ENCODE results near the gene C6orf141.

The C6orf141 gene

DNA sequence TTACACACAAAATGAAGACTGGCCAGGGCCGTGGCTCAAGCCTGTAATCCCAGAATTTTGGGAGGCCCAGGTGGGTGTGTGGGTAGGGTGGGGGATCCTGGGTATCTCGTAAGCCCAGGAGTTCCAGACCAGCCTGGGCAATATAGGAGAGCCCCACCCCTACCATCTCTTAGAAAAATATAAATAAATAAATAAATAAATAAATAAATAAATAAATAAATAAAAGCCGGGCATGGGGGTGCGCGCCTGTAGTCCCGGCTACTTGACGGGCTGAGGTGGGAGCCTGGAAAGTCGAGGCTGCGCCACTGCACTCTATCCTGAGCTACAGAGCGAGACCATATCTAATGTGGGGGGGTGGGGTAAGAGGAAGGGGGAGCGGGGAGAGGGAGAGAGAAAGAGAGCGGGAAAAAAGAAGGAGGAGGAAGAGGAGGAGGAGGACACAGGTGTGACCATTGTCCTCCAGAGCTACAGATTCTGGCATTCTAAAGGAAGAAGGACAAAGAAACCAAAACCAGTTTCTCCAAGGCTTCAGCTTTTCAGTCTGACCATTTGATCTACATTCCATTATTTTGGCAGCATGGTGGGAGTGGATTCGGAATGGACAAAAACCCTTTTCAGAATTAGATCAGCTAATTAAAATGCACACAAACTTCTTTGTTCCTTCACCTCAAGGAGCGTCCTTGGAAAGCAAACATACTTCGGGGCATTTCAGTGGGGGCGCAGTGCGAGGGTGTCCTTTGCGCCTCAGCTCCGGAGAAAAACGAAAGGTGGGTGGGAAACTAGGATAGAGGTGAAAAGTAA, 577 bp upstream of the C6orf141 start:
- no peak for DNase-seq (ENCODE audit: low spot score)
- H3K4me1 Mint-ChIP-seq (ENCODE audit: low read depth): peaks cover 17% of the 10 kb centered on the region
- H3K27ac Mint-ChIP-seq: no peak overlapping the region
- no peaks in the 10 kb centered on the region for H3K36me3 Mint-ChIP-seq (ENCODE audit: low read depth)
- H3K9me3 Mint-ChIP-seq: no peaks in the 10 kb centered on the region
- H3K27me3 Mint-ChIP-seq (ENCODE audit: low read depth): peaks cover 41% of the 10 kb centered on the region
- peak overlapping the region; percentile 88 for H3K4me3 Mint-ChIP-seq

DNA sequence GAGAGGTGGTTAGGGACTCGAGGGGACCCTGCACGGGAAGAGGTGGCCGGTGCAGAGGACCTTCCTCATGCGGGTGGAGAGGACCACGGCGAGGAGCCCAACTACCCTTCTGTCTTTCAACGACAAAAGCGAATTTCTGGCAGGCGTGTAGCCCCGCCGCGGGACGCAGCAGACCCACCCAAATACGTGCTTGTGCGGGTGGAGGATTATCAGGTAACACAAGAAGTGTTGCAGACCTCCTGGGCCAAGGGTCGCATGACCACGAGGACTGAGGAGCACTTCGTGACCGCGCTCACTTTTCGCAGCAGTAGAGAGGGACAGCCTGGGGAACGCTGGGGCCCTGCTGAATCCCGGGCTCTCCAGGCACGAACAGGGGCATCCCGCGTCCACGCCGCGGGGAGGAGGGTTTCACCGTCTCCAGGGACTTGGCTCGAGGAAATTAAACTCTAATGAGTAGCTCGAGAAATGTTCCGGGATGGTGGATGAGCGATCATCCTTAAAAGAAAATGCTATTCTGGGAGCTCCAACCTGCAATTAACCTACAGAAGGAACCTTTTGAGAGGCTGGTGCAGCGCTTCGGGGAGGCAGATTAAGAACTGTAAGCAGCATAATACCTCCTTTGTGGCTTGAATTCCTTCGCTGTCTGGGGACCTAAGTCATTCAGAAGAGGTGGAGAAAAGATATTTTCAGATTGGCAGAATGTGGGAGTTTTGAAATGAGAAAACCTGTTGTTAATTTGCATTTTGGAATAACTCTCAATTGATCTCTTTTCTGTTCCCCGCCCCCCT, 804 bp downstream of the C6orf141 start:
- DNase-seq (ENCODE audit: low spot score): peak; percentile 4
- Mint-ChIP-seq H3K4me3 (peak overlapping the region; percentile 88), H3K27ac (no peak overlapping the region), H3K9me3 (no peaks in the 10 kb centered on the region), H3K36me3 (ENCODE audit: low read depth) (no peaks in the 10 kb centered on the region), H3K27me3 (ENCODE audit: low read depth) (peaks cover 38% of the 10 kb centered on the region), H3K4me1 (ENCODE audit: low read depth) (peaks cover 18% of the 10 kb centered on the region)

DNA sequence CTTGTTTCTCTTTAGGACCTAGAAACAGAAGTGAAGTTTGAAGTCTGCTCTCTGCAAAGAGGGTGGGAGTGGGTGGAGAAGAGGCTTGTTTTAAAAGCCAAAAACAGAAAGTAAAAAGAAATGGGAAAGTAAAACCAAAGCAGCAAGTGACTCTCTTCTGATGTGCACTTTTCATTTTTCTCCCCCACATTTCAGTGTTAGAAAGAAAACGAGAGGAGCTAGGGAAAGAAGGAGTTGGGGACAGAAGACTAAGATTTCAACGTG, 1.3 kb downstream of the C6orf141 start:
- Mint-ChIP-seq H3K27me3 (ENCODE audit: low read depth) (peaks cover 32% of the 10 kb centered on the region), H3K4me1 (ENCODE audit: low read depth) (peaks cover 19% of the 10 kb centered on the region), H3K9me3 (no peaks in the 10 kb centered on the region), H3K4me3 (peak overlapping the region; percentile 88), H3K27ac (no peak overlapping the region), H3K36me3 (ENCODE audit: low read depth) (no peaks in the 10 kb centered on the region)
- DNase-seq (ENCODE audit: low spot score): peak; percentile 8

DNA sequence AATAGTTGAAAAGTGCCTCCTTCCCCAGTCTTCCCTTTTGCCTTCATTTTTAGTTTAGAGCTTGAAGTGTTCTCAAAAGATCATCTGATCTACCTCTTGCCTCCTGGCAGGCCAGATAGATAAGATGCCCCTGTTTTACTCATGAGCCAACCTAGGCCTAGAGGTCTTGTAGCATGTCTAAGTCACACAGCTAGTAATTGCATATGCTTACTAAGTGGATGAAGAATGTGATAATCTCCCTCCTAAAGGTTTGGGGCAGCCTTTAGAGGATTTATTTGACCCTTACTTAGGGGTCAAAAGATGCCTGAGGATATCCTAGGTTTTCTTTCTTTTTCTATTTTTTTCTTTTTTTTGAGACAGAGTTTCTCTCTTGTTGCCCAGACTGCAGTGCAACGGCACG, 2.1 kb downstream of the C6orf141 start:
- H3K4me1 Mint-ChIP-seq (ENCODE audit: low read depth): peaks cover 19% of the 10 kb centered on the region
- no peak overlapping the region for H3K4me3 Mint-ChIP-seq
- no peaks in the 10 kb centered on the region for H3K9me3 Mint-ChIP-seq
- no peak for DNase-seq (ENCODE audit: low spot score)
- peaks cover 28% of the 10 kb centered on the region for H3K27me3 Mint-ChIP-seq (ENCODE audit: low read depth)
- H3K27ac Mint-ChIP-seq: no peak overlapping the region
- H3K36me3 Mint-ChIP-seq (ENCODE audit: low read depth): no peaks in the 10 kb centered on the region

DNA sequence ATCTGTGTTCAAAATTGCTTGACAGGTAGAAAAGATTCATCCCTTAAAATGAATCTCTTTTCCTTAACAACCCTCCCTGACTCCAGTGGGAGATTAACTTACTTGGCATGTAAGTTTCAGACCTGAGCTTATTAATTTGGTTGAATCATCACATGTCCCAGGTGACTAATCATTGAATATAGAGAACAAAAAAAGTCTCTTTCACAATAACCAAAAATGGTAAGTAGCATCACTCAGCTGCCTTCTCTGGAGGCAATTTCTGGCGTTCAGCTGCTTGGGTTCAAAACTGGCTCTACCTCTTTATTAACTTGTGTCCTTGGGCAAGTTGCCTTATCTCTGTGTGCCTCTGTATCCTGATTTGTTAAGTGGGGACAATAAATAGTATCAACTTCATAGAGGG, 2.9 kb downstream of the C6orf141 start:
- H3K4me1 Mint-ChIP-seq (ENCODE audit: low read depth): peaks cover 19% of the 10 kb centered on the region
- peaks cover 25% of the 10 kb centered on the region for H3K27me3 Mint-ChIP-seq (ENCODE audit: low read depth)
- H3K27ac Mint-ChIP-seq: no peak overlapping the region
- no peak overlapping the region for H3K4me3 Mint-ChIP-seq
- no peak for DNase-seq (ENCODE audit: low spot score)
- no peaks in the 10 kb centered on the region for H3K9me3 Mint-ChIP-seq
- no peaks in the 10 kb centered on the region for H3K36me3 Mint-ChIP-seq (ENCODE audit: low read depth)

DNA sequence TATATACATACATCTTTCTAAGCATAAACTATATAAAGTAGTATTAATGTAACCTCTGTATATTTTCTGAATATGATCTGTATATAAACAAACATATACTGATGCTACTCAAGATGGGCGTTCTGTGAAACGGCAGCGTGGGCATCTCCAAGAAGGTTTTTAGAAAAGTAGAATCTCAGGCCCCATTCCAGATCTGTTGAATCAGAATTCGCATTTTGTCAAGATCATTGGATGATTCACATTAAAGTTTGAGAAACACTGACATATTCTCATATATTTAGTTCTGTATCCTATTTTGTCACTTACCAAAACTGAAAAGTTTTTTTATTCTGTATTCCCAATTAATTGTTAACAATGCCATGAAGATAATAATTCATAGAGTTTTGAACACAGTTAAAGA, 5.5 kb downstream of the C6orf141 start:
- H3K4me1 Mint-ChIP-seq (ENCODE audit: low read depth): peaks cover 12% of the 10 kb centered on the region
- no peaks in the 10 kb centered on the region for H3K9me3 Mint-ChIP-seq
- peaks cover 9% of the 10 kb centered on the region for H3K27me3 Mint-ChIP-seq (ENCODE audit: low read depth)
- DNase-seq (ENCODE audit: low spot score): no peak
- no peak overlapping the region for H3K27ac Mint-ChIP-seq
- H3K36me3 Mint-ChIP-seq (ENCODE audit: low read depth): no peaks in the 10 kb centered on the region
- no peak overlapping the region for H3K4me3 Mint-ChIP-seq

DNA sequence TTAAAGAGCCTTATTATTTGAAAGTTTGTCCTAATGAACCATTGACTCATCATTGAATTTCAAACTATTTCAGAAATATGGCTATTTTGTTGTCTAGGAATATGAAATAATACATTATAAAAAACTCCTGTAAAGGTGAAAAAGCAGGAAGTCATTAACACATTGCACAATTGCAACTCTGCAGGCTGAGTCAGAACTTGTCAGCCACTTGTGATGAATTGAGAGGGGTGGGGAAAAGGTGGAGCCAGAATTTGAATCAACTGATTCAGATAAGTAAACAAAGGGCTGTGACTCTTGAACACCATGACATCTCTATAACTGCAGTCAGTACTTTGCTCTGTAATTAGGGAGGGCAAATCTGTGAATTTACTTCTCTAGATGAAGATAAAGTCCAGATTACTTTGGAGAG, 6.0 kb downstream of the C6orf141 start:
- peak; percentile 11 for DNase-seq (ENCODE audit: low spot score)
- H3K36me3 Mint-ChIP-seq (ENCODE audit: low read depth): no peaks in the 10 kb centered on the region
- H3K4me3 Mint-ChIP-seq: no peak overlapping the region
- H3K4me1 Mint-ChIP-seq (ENCODE audit: low read depth): peaks cover 9% of the 10 kb centered on the region
- H3K27ac Mint-ChIP-seq: no peak overlapping the region
- H3K27me3 Mint-ChIP-seq (ENCODE audit: low read depth): peaks cover 7% of the 10 kb centered on the region
- no peaks in the 10 kb centered on the region for H3K9me3 Mint-ChIP-seq

DNA sequence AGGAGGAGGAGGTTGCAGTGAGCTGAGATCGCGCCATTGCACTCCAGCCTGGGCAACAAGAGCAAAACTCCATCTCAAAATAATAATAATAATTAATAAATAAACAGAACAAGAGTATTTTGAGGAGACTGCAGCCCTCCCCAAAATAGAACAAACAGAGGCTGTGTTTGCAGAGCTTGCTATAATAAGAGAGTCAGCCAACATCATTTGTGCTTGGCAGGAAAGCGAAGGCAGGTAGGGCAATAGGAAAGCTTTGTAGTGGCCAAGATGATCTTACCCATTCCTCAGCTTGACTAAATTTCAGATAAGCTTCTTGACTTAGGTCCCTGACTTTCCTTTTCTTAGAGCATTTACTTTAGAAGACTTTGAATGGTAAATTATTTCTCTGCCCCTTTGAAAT, 6.7 kb downstream of the C6orf141 start:
- Mint-ChIP-seq H3K9me3 (no peaks in the 10 kb centered on the region), H3K36me3 (ENCODE audit: low read depth) (no peaks in the 10 kb centered on the region), H3K27me3 (ENCODE audit: low read depth) (peaks cover 3% of the 10 kb centered on the region), H3K4me3 (no peak overlapping the region), H3K4me1 (ENCODE audit: low read depth) (peaks cover 4% of the 10 kb centered on the region), H3K27ac (no peak overlapping the region)
- no peak for DNase-seq (ENCODE audit: low spot score)

DNA sequence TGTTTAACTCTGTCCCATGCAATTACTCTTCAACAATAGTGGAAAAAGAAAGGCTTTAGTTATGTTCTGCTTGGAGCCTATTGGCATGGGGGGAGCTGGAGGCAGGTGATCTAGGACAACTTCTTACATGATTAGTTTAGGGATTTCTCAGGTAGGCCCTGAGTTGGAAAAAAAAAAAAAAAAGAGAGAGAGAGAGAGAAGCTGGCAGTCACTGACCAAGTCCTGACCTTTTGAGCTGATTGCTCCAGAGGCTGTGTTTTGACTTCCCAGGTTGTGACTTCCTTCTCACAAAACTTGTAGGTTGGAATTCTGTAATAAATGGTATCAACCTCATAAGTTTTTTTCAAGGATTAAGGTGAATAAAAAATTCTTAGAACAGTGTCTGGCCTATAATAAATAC, 7.8 kb downstream of the C6orf141 start:
- Mint-ChIP-seq H3K36me3 (ENCODE audit: low read depth) (no peaks in the 10 kb centered on the region), H3K4me3 (no peak overlapping the region), H3K4me1 (ENCODE audit: low read depth) (peaks cover 4% of the 10 kb centered on the region), H3K27ac (no peak overlapping the region), H3K27me3 (ENCODE audit: low read depth) (no peaks in the 10 kb centered on the region), H3K9me3 (no peaks in the 10 kb centered on the region)
- DNase-seq (ENCODE audit: low spot score): no peak

DNA sequence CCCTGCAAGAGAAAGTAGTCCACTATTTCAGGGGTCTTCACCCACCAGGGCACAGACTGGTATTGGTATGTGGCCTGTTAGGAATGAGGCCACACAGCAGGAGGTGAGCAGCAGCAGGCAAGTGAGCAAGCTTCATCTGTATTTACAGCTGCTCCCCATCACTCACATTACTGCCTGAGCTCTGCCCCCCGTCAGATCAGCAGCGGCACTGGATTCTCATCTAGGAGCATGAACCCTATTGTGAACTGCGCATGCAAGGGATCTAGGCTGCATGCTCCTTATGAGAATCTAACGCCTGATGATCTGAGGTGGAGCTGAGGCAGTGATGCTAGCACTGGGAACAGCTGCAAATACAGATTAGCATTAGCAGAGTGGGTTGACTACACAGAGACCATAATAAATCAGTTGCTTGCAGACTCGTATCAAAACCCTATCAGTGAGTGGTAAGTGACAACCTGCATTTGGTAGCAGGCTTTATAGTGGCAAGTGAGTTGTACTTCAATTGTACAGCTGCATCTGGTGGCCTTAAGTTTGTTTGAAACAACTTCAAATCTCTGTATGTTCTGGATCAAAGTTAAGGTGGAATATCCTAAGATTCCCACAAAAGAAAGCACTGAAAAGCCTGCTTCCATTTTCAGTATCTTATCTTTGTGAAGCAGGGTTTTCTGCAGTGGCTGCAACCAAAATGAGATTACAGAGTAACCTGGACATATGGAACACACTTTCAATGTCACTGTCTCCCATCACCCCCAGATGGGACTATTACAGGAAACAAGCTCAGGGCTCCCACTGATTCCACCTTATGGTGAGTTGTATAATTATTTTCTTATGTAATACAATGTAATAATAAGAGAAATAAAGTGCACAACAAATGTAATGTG, 12.8 kb downstream of the C6orf141 start:
- H3K27me3 Mint-ChIP-seq (ENCODE audit: low read depth): peaks cover 7% of the 10 kb centered on the region
- H3K9me3 Mint-ChIP-seq: no peaks in the 10 kb centered on the region
- no peak for DNase-seq (ENCODE audit: low spot score)

DNA sequence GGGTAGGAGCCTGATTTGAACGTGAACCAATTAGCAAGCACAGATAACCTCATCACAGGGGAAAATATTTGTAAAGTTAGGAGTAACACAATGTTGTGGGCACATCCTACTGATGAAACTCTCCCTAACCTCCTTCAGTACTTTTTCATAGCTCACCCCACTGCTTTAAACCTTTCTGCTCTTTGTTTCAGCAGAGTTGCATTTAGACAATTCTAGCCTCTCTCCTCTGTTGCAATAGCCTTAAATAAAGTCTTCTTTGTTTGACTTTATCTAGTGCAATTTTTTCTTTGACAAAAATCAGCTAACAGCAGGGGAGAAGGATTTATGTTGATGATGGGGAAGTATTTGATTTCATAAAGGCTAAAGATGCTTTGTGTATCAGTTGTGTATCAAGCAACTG, 14.1 kb downstream of the C6orf141 start:
- no peak overlapping the region for H3K27ac Mint-ChIP-seq
- H3K9me3 Mint-ChIP-seq: no peaks in the 10 kb centered on the region
- no peak overlapping the region for H3K4me3 Mint-ChIP-seq
- DNase-seq (ENCODE audit: low spot score): no peak
- peaks cover 7% of the 10 kb centered on the region for H3K27me3 Mint-ChIP-seq (ENCODE audit: low read depth)
- H3K4me1 Mint-ChIP-seq (ENCODE audit: low read depth): no peaks in the 10 kb centered on the region
- H3K36me3 Mint-ChIP-seq (ENCODE audit: low read depth): no peaks in the 10 kb centered on the region

More for the DNA sequence above, 12.8 kb downstream of the C6orf141 start:
- Mint-ChIP-seq H3K4me1 (ENCODE audit: low read depth) (no peaks in the 10 kb centered on the region), H3K4me3 (no peak overlapping the region), H3K36me3 (ENCODE audit: low read depth) (no peaks in the 10 kb centered on the region), H3K27ac (no peak overlapping the region)

DNA sequence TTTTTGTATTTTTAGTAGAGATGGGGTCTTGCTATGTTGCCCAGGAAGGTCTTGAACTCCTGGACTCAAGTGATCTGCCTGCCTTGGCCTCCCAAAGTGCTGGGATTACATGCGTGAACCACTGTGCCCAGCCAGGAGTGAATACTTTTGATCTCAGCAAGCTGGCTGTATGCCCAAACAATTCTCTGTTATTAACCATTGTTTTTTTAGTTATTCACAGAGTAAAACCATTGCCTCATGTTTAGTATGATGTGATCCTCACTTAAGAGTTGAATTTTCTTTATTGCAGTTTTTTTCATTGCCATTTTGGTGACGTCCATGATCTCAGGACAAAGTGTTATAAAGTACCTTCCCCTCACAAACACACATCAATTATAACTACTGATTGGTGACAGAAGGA, 14.8 kb downstream of the C6orf141 start:
- DNase-seq (ENCODE audit: low spot score): no peak
- H3K9me3 Mint-ChIP-seq: no peaks in the 10 kb centered on the region
- H3K27ac Mint-ChIP-seq: no peak overlapping the region
- H3K27me3 Mint-ChIP-seq (ENCODE audit: low read depth): peaks cover 7% of the 10 kb centered on the region
- no peaks in the 10 kb centered on the region for H3K36me3 Mint-ChIP-seq (ENCODE audit: low read depth)
- no peak overlapping the region for H3K4me3 Mint-ChIP-seq
- H3K4me1 Mint-ChIP-seq (ENCODE audit: low read depth): no peaks in the 10 kb centered on the region

DNA sequence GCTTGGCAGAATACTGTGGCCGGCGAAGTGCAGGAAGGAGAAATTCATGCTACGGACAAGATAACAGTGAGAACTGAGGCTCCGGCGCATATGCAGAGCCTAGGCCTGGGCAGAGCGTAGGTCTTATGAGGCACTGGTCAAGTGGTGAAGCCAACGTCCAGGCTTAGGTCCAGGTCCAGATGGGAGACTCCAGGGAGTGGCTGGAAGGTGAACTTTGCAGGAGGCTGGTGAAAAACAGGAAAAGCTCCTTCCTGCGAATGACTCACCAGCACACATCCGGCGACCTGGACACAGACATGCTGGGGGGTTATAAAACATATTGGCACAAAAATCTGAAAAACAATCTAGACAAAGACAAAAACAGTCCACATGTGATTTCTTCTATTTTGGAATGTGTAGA, 15.4 kb downstream of the C6orf141 start:
- H3K27me3 Mint-ChIP-seq (ENCODE audit: low read depth): peaks cover 7% of the 10 kb centered on the region
- H3K9me3 Mint-ChIP-seq: no peaks in the 10 kb centered on the region
- H3K36me3 Mint-ChIP-seq (ENCODE audit: low read depth): no peaks in the 10 kb centered on the region
- H3K4me1 Mint-ChIP-seq (ENCODE audit: low read depth): no peaks in the 10 kb centered on the region
- H3K27ac Mint-ChIP-seq: no peak overlapping the region
- no peak for DNase-seq (ENCODE audit: low spot score)
- H3K4me3 Mint-ChIP-seq: no peak overlapping the region
